Pons (tissue), 1 donor: Measurements from ENCODE around the gene DEXI.
"Not testable (repeated sequence)": the region's sequence is repeated elsewhere in the genome, so short reads cannot be mapped to it uniquely, and the experiment has no call there.

Source experiments
- DNase-seq: peaks from one replicate; pipeline ENCODE4 v3.0.0-alpha.2; 2016; ENCODE audit warnings: low spot score

Gene DEXI

GRCh38 chr16:10941127-10941933, 938 bp downstream of the DEXI start:
- no peak for DNase-seq

DNA sequence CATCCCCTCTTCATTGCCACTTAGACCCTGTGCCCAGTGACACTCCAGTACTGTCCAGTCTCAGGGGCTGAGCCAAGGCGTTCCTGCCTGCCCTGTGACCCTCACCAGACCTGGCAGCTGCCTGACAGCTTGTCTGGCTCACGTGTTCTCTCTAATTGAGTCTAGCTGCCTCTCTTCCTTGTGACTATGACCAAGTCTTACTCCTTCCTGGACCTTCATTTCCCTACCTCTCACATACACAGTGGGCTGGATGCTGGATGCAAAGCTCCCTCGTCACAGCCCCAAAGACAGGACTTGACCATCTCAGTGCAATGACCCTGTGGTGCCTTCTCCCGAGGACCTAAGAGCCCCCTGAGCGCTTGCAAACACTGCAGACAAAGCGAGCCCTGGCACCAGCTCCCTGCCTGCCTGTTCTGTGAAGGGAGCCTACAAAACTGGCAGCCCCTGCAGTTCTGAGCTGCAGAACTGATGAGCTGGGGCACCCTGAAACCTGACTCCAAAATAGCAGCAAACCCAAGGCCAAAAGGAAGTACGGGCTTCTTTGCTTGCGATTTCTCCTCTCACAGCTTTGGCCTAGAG, 1.7 kb downstream of the DEXI start:
- no peak for DNase-seq

- DNase-seq = no peak
Measured at GRCh38 chr16:10939649-10940234, 2.5 kb downstream of the DEXI start.

- DNase-seq = no peak
Measured at GRCh38 chr16:10938796-10939648, 3.2 kb downstream of the DEXI start.

GRCh38 chr16:10938321-10938720, 3.9 kb downstream of the DEXI start:
- DNase-seq = no peak

GRCh38 chr16:10937068-10937859, 5.0 kb downstream of the DEXI start:
- DNase-seq = no peak

GRCh38 chr16:10936272-10936984, 5.8 kb downstream of the DEXI start:
- no peak for DNase-seq

DNA sequence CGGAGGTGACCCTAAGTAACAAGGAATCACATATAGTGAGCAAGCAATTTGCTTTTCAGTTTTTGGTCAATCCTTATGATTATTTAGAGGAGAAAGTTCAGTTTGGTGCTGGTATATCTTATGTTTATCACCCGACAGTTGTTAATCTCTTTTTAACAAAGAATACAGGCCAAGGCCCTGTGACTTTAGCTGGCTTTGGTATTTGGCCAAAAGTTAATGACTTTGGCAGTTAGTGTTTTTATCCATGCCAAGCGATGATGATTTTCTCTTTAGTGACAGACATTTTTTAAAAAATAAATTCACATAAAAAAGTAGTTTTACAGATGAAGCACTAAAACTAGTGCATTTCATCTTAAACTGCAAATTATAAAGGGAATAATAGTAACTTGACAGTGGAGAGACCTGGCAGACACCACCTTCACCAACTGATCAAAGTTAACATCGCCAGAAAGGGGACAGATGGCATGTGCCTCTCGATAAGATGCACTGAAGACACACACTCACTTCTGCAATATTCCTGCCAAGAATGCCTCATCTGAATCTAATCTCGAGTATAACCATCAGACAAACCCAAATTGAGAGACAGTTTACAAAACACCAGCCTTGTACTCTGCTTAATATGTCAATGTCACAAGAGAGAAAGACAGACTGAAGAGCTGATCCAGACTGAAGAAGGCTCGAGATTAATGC, 6.9 kb downstream of the DEXI start:
- no peak for DNase-seq

DNA sequence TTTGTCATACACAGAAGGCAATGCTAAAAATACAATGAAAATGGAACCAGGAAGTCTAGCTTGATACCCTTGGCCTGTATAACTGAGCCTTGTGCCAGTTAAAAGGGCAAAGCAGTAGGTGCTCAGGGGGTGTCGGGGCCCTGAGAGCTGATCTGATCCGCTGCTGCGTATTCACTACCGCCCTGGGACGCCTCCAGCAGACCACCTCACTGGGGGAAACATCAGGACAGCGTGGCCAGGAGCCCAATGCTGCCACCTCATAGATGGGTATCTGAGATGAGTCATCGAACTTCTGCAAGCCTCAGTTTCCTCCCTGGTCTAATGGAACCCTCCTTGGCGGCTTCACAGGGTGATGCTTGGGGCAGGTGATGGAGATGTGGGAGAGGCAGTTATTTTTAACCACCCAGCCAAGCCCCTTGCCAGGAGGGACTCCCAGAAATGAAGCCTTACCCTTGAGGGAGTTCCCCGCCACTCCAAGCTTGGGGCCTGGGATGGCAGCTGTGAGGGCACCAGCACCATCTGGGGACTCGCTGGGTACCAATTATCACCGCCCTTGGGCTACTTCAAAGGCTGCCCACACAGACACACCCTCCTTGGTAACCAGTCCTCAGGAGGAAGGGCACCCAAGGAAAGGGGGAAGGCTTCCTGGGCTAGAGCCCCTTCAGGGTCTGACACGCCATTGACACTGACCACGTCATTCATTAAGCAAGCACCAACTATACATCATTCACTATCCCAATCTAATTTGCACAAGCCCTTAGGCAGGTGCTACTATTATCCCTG, 7.8 kb downstream of the DEXI start:
- no peak for DNase-seq

GRCh38 chr16:10933865-10934264, 8.4 kb downstream of the DEXI start:
- no peak for DNase-seq

DNA sequence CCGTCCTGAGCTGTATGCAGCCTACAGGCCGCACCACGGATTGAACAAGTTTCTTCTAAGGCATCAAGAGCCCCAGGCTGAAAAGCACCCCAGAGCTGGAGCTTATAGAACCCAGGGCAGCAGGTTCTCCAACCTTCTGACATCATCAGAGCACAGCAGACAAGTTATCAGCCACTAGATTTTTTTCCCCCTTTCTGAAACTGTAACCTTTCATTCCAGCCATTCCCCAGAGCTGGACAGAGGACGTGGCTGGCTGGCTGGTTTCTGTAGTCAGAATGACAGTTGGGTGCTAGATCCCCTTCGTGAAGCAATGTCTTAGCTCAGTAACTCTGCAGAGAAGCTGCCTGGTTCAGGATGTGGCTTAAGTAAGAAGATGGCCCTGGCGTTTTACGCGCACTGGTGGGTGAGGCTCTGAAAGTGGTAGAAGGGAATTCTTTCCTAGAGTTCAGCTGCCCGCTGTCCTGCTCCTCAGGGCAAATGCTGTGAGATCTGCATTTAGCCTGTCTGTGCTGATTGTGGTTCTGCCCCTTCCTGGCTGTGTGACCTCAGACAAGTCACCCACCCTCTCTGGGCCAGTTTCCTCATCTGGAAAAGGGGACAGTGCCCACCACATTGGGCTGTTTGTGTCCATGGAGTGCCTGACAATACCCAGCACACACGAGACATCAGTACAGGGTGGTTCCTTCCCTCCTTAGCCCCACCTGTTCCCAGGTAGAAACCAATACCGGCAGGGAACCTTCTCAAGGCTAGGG, 9.1 kb downstream of the DEXI start:
- no peak for DNase-seq

GRCh38 chr16:10931977-10932632, 10.2 kb downstream of the DEXI start:
- DNase-seq = no peak

- DNase-seq = no peak
Measured at GRCh38 chr16:10931134-10931533, 11.1 kb downstream of the DEXI start.

- no peak for DNase-seq
Measured at GRCh38 chr16:10930755-10931093, 11.5 kb downstream of the DEXI start.

- DNase-seq = no peak
Measured at GRCh38 chr16:10929853-10930754, 12.2 kb downstream of the DEXI start.

GRCh38 chr16:10929097-10929496, 13.2 kb downstream of the DEXI start:
- not testable (repeated sequence) for DNase-seq

- no peak for DNase-seq
Measured at GRCh38 chr16:10927497-10928112, 14.7 kb downstream of the DEXI start.
